GM12875 (cell line): Measurements from ENCODE around the gene SECISBP2.

Experiments
- H3K4me3 ChIP-seq: one replicate; pipeline ENCODE4 v1.5.1; 2011; ENCODE audit warnings: low read depth, low read length, control low read depth
- TF ChIP-seq, protein P1 (sequence below): IDR thresholded peaks from 2 replicates; pipeline ENCODE4 v1.5.1; 2011; ENCODE audit warnings: low read depth, mild to moderate bottlenecking, control low read depth, inconsistent platforms, low read length, moderate library complexity, borderline replicate concordance; ENCODE audit not compliant: insufficient read depth

Gene SECISBP2

DNA sequence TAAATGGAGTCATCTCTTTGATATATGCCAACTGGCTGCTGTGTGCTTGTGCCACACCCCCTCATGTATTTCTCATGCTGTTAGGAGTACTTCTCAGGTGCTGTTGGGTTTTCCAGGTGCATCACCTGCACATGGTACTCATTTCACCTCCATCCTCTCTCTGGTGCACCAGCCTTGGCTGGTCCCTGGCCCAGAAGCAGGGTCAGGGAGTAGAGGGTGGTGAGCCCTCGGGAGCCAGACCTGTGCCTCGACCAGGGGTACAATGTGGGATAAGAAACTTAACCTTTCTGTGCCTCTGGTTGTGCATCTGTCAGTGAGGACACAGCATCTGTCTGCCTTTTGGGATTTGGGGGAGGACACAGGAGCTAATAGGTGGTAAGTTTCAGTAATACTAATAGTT is 38.5 kb downstream of the SECISBP2 start:
- TF ChIP-seq, protein P1, sequence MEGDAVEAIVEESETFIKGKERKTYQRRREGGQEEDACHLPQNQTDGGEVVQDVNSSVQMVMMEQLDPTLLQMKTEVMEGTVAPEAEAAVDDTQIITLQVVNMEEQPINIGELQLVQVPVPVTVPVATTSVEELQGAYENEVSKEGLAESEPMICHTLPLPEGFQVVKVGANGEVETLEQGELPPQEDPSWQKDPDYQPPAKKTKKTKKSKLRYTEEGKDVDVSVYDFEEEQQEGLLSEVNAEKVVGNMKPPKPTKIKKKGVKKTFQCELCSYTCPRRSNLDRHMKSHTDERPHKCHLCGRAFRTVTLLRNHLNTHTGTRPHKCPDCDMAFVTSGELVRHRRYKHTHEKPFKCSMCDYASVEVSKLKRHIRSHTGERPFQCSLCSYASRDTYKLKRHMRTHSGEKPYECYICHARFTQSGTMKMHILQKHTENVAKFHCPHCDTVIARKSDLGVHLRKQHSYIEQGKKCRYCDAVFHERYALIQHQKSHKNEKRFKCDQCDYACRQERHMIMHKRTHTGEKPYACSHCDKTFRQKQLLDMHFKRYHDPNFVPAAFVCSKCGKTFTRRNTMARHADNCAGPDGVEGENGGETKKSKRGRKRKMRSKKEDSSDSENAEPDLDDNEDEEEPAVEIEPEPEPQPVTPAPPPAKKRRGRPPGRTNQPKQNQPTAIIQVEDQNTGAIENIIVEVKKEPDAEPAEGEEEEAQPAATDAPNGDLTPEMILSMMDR = no peak
- no peak overlapping the region for H3K4me3 ChIP-seq

DNA sequence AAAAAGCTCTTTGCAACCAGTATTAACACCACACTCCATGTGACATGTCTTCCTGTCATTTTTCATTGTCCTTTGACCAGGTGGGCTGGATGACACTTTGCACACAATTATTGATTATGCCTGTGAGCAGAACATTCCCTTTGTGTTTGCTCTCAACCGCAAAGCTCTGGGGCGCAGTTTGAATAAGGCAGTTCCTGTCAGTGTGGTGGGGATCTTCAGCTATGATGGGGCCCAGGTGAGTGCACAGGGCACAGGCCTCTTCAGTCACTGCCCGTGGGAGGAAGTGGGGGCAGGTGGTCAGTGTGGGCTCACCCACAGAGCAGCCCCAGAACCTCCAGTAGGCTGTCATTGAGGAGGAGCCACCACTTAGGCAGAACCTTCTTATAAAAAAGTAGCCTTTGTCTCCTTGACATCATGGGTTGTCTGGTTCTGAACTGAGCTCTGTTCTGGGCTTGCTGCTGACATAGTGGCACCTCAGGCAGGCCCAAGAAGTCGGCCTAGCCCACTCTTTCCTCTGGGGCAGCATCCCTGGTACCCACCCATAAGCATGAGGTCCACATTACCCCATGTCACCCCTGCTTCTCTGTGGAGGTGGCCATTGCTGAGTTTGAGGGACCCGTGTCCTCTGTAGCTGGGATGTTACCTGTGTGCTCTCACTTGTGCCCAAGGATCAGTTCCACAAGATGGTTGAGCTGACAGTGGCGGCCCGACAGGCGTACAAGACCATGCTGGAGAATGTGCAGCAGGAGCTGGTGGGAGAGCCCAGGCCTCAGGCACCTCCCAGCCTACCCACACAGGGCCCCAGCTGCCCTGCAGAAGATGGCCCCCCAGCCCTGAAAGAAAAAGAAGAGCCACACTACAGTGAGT is 39.3 kb downstream of the SECISBP2 start:
- no peak overlapping the region for H3K4me3 ChIP-seq
- TF ChIP-seq, protein P1 = no peak

DNA sequence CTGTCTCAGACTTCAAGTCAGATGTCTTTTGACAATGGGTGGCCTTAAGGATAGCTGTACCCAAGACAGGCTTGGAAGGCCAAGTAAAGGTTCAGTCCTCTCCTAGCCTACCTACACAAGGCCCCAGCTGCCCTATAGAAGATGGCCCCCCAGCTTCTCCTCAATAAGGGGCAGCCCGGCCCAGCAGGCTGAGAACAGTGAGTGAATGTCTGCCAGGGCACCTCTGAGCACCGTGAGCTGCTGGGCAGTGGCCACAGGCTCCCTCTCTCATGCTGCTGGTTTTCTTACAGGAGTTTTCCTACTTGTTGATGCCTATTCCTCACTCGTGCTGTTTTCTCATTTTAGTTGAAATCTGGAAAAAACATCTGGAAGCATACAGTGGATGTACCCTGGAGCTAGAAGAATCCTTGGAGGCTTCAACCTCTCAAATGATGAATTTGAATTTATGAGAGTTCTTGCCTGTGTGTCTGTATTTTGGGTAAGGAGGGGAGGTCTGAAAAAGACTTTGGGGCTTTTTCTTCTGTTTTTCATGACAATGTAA is 40.1 kb downstream of the SECISBP2 start:
- no peak overlapping the region for H3K4me3 ChIP-seq
- TF ChIP-seq, protein P1 = no peak

DNA sequence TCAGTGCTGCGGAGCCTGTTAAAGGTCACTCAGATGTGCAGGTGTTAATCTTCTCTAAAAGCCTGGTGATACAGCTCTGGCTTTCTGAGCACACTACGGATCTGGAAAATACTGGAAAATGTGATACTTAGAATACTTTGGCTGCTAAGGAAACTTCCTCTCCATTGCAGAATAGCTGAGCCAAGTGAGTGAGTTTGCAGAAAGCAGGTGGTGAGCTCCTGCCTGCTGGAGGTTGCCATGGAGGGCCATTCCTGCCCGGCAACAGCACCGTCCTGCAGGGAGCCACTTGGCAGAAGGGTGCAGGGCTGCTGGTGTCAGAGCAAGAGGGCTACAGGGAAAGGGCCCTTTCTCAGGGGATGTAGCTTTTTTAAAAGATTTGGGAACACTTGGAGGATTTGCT is 40.7 kb downstream of the SECISBP2 start:
- TF ChIP-seq, protein P1 = no peak
- no peak overlapping the region for H3K4me3 ChIP-seq

DNA sequence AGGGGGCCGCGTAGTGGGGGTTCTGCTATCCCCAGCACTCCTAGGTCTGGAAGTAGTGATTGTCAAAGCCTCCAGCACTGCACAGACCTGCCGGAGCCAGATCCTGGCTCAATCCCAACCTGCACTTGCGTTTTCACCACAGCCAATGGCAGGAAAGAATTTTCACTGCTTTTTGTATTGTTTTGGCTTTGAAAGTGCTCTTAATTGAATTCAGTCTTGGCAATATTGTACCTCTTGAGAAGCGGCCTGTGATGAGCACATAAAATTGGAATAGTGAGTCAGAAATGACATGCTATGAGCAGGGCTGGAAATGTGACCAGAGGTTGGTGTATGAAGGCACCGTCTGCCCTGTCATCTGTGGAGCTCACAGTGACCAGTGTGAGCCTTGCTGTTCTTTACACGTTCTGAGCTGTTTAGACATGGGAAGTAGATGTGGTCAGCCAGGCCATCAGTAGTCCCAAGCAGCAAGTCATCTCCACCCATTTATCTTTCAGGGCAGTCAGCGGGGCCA is 41.5 kb downstream of the SECISBP2 start:
- TF ChIP-seq, protein P1 = no peak
- no peak overlapping the region for H3K4me3 ChIP-seq

DNA sequence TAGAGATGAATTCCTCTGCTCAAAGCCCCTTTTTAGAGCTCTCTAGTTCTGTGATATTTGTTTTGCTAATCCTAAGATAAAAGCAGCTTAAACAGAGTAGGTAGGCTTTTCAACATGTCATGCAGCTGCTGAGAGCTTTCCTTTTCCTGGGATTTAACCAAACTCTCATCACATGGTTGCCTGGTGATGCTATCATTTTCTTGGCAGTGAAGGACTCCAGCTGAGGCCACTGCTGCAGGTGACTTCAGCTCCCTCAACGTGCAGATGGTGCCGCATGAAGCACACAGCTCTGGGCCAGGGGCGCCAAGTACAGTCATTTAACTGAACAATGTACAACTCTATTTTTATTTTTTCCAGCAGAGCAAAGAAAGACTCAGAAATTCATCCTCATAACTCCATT is 42.2 kb downstream of the SECISBP2 start:
- TF ChIP-seq, protein P1 = no peak

DNA sequence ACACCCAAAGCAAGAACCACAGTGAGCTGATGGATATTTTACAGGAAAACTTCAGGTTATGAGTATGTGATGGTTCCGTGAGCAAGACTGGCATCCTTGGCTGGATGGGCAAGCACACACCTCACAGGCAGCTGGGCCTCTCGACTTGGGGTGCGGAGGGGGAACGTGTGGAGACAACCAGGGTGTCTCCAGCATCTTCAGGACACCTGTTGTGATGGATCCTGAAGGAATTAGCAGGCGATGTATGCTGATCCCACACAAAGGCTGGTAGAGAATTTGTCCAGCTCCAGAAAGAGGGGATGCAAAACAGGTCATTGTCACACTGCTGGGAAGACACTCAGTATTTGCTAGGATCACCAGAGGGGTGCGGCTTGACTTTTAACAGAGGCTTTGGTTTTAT is 42.7 kb downstream of the SECISBP2 start:
- TF ChIP-seq, protein P1 = no peak
- H3K4me3 ChIP-seq = no peak overlapping the region

More for the DNA sequence above, 42.2 kb downstream of the SECISBP2 start:
- H3K4me3 ChIP-seq = no peak overlapping the region
